Panc1 (cell line): ENCODE measurements around the gene ZNF248. TPM values are rescaled to one million over a fixed set of nuclear protein-coding genes. Genes with fewer than 3 reads are reported as not detected.
"Not testable (repeated sequence)": the region's sequence is repeated elsewhere in the genome, so short reads cannot be mapped to it uniquely, and the experiment has no call there.

ENCODE experiments used
- ATAC-seq: fragments of 200-7000 bp; cut with Tn5 transposase; 2 replicates; pipeline ENCODE4 v1.9.1; 2020; ENCODE audit warnings: mild to moderate bottlenecking, moderate library complexity
- BruUV-seq: library from RNA; stranded (reverse); fragments of 400-500 nt; replicated peaks from 2 replicates; lab custom pipeline; 2021; lab: Mats Ljungman, UMichigan
- CTCF ChIA-PET: fragments of 300-600 bp; sonication (Branson Sonifier 250); formaldehyde crosslinking; loops from one replicate; lab custom pipeline; 2022; ENCODE audit warnings: antibody characterized with exemption; lab: Charles Lee
- POLR2A ChIA-PET: fragments of 300-600 bp; sonication (Branson Sonifier 250); formaldehyde crosslinking; loops from one replicate; lab custom pipeline; 2022; ENCODE audit warnings: antibody characterized with exemption; lab: Charles Lee
- DNase-seq: peaks from one replicate; pipeline ENCODE4 v3.0.0-alpha.2; 2010; ENCODE audit warnings: low read depth, low spot score
- H3K27ac ChIP-seq: 2 replicates; pipeline ENCODE4 v1.5.1; 2011; ENCODE audit warnings: mild to moderate bottlenecking, low read length, inconsistent platforms
- H3K27me3 ChIP-seq: fragments of 200-500 bp; sonication (Bioruptor generic); 2 replicates; pipeline ENCODE4 v1.6.0; 2014; ENCODE audit warnings: low read length, inconsistent platforms; ENCODE audit not compliant: control insufficient read depth, insufficient read depth
- H3K36me3 ChIP-seq: fragments of 200-500 bp; sonication (Bioruptor generic); 2 replicates; pipeline ENCODE4 v1.5.1; 2014; ENCODE audit warnings: inconsistent platforms, mild to moderate bottlenecking, low read length, moderate library complexity; ENCODE audit not compliant: control insufficient read depth, insufficient read depth
- H3K4me1 ChIP-seq: 2 replicates; pipeline ENCODE4 v1.5.1; 2011; ENCODE audit warnings: inconsistent platforms, mild to moderate bottlenecking, low read length, moderate library complexity; ENCODE audit not compliant: control insufficient read depth, insufficient read depth
- H3K4me3 ChIP-seq, 2 experiments: 2 replicates each; pipeline ENCODE4 v1.5.1; 2011 to 2012; ENCODE audit warnings: low read depth in 2 of 2, low read length in 2 of 2, mild to moderate bottlenecking in 2 of 2, inconsistent platforms in 1 of 2, moderate library complexity in 1 of 2
- H3K9me3 ChIP-seq: fragments of 200-500 bp; sonication (Bioruptor generic); 2 replicates; pipeline ENCODE4 v1.5.1; 2014; ENCODE audit warnings: low read depth, mild to moderate bottlenecking, inconsistent platforms, low read length, moderate library complexity; ENCODE audit not compliant: control insufficient read depth, insufficient read depth
- CTCF ChIP-seq: fragments of 450-650 bp; IDR thresholded peaks from 2 replicates; pipeline ENCODE4 v1.5.1; 2017; ENCODE audit warnings: mild to moderate bottlenecking
- POLR2AphosphoS5 ChIP-seq: IDR thresholded peaks from 2 replicates; pipeline ENCODE4 v1.6.1; 2012; ENCODE audit warnings: mild to moderate bottlenecking, low read depth, low read length, moderate library complexity
- SIN3A ChIP-seq: IDR thresholded peaks from 2 replicates; pipeline ENCODE4 v1.6.1; 2012; ENCODE audit warnings: low read depth, mild to moderate bottlenecking, low read length, moderate library complexity, borderline replicate concordance; ENCODE audit not compliant: insufficient read depth
- TCF7L2 ChIP-seq: IDR thresholded peaks from 2 replicates; pipeline ENCODE4 v1.6.1; 2011; ENCODE audit warnings: mild to moderate bottlenecking, low read depth, low read length, inconsistent platforms
- in situ Hi-C: cut with HindIII; loops from 2 replicates; pipeline ENCODE4 v1.10.0; 2016; ENCODE audit warnings: low sequenced_read_pairs, low pct_unique_long_range_greater_than_20kb
- intact Hi-C: fragments of 100-400 bp; cut with micrococcal nuclease; formaldehyde crosslinking; loops from one replicate; pipeline ENCODE4 v1.10.0; 2022; ENCODE audit not compliant: unreplicated experiment
- total RNA-seq: library from RNA; stranded (reverse); gene quantifications from one replicate; pipeline ENCODE4 v1.2.1, GENCODE V29; 2021; ENCODE audit not compliant: unreplicated experiment
- TF ChIP-seq, protein P1 (sequence below), 2 experiments: IDR thresholded peaks; 2 replicates each; pipeline ENCODE4 v1.6.1; 2011 to 2012; ENCODE audit warnings: low read depth in 2 of 2, control low read depth in 1 of 2, low read length in 1 of 2, mild to moderate bottlenecking in 1 of 2, moderate library complexity in 1 of 2; ENCODE audit not compliant: insufficient read depth in 1 of 2

Gene ZNF248
- total RNA-seq, 1 experiment from 2014 or later, result 8.1 TPM

DNA sequence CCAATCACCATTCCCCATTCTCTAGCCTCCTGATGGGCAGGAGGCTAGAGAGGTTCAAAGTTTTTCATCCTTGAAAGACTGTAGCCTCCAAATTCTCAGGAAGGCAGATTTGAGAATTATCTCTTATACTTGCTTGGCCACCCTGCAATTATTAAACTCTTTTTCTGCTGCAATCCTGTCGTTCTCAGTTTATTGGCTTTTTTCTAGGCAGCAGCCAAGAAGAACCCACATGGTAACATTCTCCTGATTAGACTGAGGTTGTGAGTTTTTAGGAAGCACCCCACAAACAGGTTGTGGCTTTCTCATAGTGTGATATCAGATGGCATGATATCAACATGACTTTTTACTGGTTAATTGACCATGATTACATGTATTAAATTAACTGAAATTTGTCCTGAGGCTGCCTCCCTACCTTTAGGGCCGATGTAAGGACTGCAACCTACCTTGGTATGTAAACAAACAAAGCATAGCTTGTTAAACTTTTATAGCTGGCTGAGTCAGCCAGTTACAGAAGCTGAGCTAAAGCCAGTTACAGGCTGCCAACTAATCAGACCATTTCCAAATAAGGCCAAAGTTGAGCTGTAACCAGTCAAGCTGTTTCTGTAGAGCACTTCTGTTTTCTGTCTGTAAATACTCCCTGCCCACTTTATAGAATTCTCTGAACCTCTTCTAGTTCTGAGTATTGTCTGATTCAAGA is 3.2 kb upstream of the ZNF248 start:
- DNase-seq, result no peak

DNA sequence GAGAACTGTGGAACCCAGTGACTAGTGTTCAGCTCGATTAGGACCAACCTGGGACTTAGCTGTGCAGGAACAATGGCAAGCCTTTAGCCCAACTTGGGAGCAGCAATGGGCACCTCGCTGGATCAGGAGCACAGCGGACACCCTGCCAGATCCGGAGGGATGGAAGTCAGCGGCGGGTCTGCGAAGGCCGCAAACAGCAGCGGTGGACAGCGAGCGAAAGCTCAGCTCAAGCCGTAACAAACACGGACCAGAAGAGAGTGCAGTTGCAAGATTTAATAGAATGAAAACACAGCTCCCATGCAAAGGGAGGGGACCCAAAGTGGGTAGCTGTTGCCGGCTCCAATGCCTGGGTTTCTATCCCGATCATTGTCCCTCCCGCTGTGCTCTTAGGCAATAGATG is 1.9 kb upstream of the ZNF248 start:
- DNase-seq, BruUV-seq, in situ Hi-C loops, POLR2A ChIA-PET, H3K4me1 ChIP-seq, ATAC-seq, H3K27me3 ChIP-seq, H3K4me3 ChIP-seq, H3K9me3 ChIP-seq, H3K36me3 ChIP-seq, H3K27ac ChIP-seq, CTCF ChIA-PET, intact Hi-C loops: not testable (repeated sequence)

More for the DNA sequence above, 3.2 kb upstream of the ZNF248 start:
- Histone ChIP-seq H3K36me3 (no peaks in the 10 kb centered on the region; the same call in 1 of the 2 replicates), H3K27me3 (no peaks in the 10 kb centered on the region), H3K27ac (peak overlapping the region; percentile 29; the same call in 1 of the 2 replicates), H3K9me3 (no peaks in the 10 kb centered on the region), H3K4me1 (no peaks in the 10 kb centered on the region; the same call in 1 of the 2 replicates), H3K4me3 (no peak overlapping the region)
- TF ChIP-seq POLR2AphosphoS5 (no peak), TCF7L2 (no peak), SIN3A (no peak), CTCF (no peak)
- intact Hi-C loops, result no loop called here
- no TSS peak for BruUV-seq
- POLR2A ChIA-PET, result no interaction called here
- in situ Hi-C loops, result no loop called here
- CTCF ChIA-PET, result no interaction called here
- no peak for ATAC-seq

DNA sequence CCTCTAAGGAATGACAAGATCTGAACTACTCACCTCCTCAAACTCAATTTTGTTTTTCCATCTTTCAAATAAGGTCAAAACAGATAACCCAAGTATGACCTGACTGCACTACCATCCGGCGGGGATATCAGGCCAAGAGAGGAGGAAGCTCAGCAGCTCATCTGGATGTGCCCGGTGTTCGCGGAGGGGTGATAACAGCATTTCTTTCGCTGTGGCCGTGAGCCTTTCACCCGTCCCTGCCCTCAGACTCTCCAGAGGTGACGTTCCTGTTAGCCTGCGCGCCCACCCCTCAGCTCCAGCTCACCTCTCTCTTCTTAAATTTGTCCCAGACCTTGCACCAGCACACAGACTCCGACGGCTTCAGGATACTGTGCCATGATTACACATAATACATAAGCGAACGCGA is 526 bp downstream of the ZNF248 start:
- POLR2A ChIA-PET, result no interaction called here
- CTCF ChIA-PET, result no interaction called here
- in situ Hi-C loops, result no loop called here

More for the DNA sequence above, 526 bp downstream of the ZNF248 start:
- H3K27me3 ChIP-seq, result no peaks in the 10 kb centered on the region
- intact Hi-C loops, result no loop called here
- H3K4me3 ChIP-seq, result peak overlapping the region; percentile 80 to 88
- ATAC-seq, result peak; percentile 13
- peak overlapping the region; percentile 75 for H3K27ac ChIP-seq
- no peak for DNase-seq
- TF ChIP-seq SIN3A, result no peak
- no peak for TF ChIP-seq CTCF
- TF ChIP-seq, protein P1, sequence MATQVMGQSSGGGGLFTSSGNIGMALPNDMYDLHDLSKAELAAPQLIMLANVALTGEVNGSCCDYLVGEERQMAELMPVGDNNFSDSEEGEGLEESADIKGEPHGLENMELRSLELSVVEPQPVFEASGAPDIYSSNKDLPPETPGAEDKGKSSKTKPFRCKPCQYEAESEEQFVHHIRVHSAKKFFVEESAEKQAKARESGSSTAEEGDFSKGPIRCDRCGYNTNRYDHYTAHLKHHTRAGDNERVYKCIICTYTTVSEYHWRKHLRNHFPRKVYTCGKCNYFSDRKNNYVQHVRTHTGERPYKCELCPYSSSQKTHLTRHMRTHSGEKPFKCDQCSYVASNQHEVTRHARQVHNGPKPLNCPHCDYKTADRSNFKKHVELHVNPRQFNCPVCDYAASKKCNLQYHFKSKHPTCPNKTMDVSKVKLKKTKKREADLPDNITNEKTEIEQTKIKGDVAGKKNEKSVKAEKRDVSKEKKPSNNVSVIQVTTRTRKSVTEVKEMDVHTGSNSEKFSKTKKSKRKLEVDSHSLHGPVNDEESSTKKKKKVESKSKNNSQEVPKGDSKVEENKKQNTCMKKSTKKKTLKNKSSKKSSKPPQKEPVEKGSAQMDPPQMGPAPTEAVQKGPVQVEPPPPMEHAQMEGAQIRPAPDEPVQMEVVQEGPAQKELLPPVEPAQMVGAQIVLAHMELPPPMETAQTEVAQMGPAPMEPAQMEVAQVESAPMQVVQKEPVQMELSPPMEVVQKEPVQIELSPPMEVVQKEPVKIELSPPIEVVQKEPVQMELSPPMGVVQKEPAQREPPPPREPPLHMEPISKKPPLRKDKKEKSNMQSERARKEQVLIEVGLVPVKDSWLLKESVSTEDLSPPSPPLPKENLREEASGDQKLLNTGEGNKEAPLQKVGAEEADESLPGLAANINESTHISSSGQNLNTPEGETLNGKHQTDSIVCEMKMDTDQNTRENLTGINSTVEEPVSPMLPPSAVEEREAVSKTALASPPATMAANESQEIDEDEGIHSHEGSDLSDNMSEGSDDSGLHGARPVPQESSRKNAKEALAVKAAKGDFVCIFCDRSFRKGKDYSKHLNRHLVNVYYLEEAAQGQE (IDR thresholded peaks at IDR 0.05; ENCODE audit: insufficient read depth in 1 of 2, low read depth in 2 of 2, low read length in 1 of 2), result no peak
- TF ChIP-seq POLR2AphosphoS5, result no peak
- TF ChIP-seq TCF7L2, result no peak
- H3K9me3 ChIP-seq, result no peaks in the 10 kb centered on the region
- H3K4me1 ChIP-seq, result peaks cover 3% of the 10 kb centered on the region; the same call in 1 of the 2 replicates
- H3K36me3 ChIP-seq, result no peaks in the 10 kb centered on the region; the same call in 1 of the 2 replicates
- BruUV-seq, result no TSS peak
